ENCODE data around the gene EEPD1.

EEPD1 gene

GRCh38 chr7:36348256-36348655 is 195.2 kb downstream of the EEPD1 start:
- Histone ChIP-seq H3K79me2 (ENCODE audit: low read length) (no peaks in the 10 kb centered on the region), H3K27me3 (ENCODE audit: low read depth, low read length) (no peaks in the 10 kb centered on the region), H3K4me1 (ENCODE audit: low read length) (no peaks in the 10 kb centered on the region), H3K27ac (ENCODE audit: low read length) (no peak overlapping the region), H2AFZ (ENCODE audit: low read depth, low read length) (no peak overlapping the region), H3K4me3 (ENCODE audit: low read length) (no peak overlapping the region), H3K36me3 (replicated peaks; ENCODE audit: low read depth, low read length) (no peaks in the 10 kb centered on the region), H3K9me3 (ENCODE audit: insufficient read depth, low read length) (no peaks in the 10 kb centered on the region), H3K4me2 (ENCODE audit: low read length) (no peak overlapping the region), H3K9ac (ENCODE audit: low read length) (no peak overlapping the region), H4K20me1 (ENCODE audit: insufficient read depth, low read length) (no peaks in the 10 kb centered on the region)
- no peak for TF ChIP-seq EZH2phosphoT487 (IDR thresholded peaks at IDR 0.05; ENCODE audit: low read depth)
- TF ChIP-seq CTCF (IDR thresholded peaks at IDR 0.05; ENCODE audit: low read depth, low read length): no peak

GRCh38 chr7:36348771-36349170 is 195.7 kb downstream of the EEPD1 start:
- no peak overlapping the region for H3K4me2 ChIP-seq (ENCODE audit: low read length)
- TF ChIP-seq EZH2phosphoT487 (IDR thresholded peaks at IDR 0.05; ENCODE audit: low read depth): no peak
- no peak for TF ChIP-seq CTCF (IDR thresholded peaks at IDR 0.05; ENCODE audit: low read depth, low read length)
- no peak overlapping the region for H3K27ac ChIP-seq (ENCODE audit: low read length)
- no peaks in the 10 kb centered on the region for H3K9me3 ChIP-seq (ENCODE audit: insufficient read depth, low read length)
- no peaks in the 10 kb centered on the region for H3K27me3 ChIP-seq (ENCODE audit: low read depth, low read length)
- no peaks in the 10 kb centered on the region for H3K4me1 ChIP-seq (ENCODE audit: low read length)
- no peaks in the 10 kb centered on the region for H4K20me1 ChIP-seq (ENCODE audit: insufficient read depth, low read length)
- no peaks in the 10 kb centered on the region for H3K79me2 ChIP-seq (ENCODE audit: low read length)
- no peak overlapping the region for H3K4me3 ChIP-seq (ENCODE audit: low read length)
- H2AFZ ChIP-seq (ENCODE audit: low read depth, low read length): no peak overlapping the region
- H3K36me3 ChIP-seq (replicated peaks; ENCODE audit: low read depth, low read length): no peaks in the 10 kb centered on the region
- H3K9ac ChIP-seq (ENCODE audit: low read length): no peak overlapping the region

- no peaks in the 10 kb centered on the region for H4K20me1 ChIP-seq (ENCODE audit: insufficient read depth, low read length)
Observed at GRCh38 chr7:36349626-36350025, 196.6 kb downstream of the EEPD1 start.

More at GRCh38 chr7:36349626-36350025, 196.6 kb downstream of the EEPD1 start:
- no peaks in the 10 kb centered on the region for H3K27me3 ChIP-seq (ENCODE audit: low read depth, low read length)
- H3K27ac ChIP-seq (ENCODE audit: low read length): no peak overlapping the region
- no peak overlapping the region for H3K9ac ChIP-seq (ENCODE audit: low read length)
- no peaks in the 10 kb centered on the region for H3K79me2 ChIP-seq (ENCODE audit: low read length)
- H3K4me3 ChIP-seq (ENCODE audit: low read length): no peak overlapping the region
- H3K36me3 ChIP-seq (replicated peaks; ENCODE audit: low read depth, low read length): no peaks in the 10 kb centered on the region
- H3K4me2 ChIP-seq (ENCODE audit: low read length): no peak overlapping the region
- H3K9me3 ChIP-seq (ENCODE audit: insufficient read depth, low read length): no peaks in the 10 kb centered on the region
- no peaks in the 10 kb centered on the region for H3K4me1 ChIP-seq (ENCODE audit: low read length)
- TF ChIP-seq EZH2phosphoT487 (IDR thresholded peaks at IDR 0.05; ENCODE audit: low read depth) (no peak), CTCF (IDR thresholded peaks at IDR 0.05; ENCODE audit: low read depth, low read length) (no peak)
- H2AFZ ChIP-seq (ENCODE audit: low read depth, low read length): no peak overlapping the region

All from OCI-LY3 (cell line).